CD4-positive, alpha-beta T cell (primary cell): Measurements from ENCODE around the gene SEC22C. TPM values are rescaled to one million over a fixed set of nuclear protein-coding genes. Genes with fewer than 3 reads are reported as not detected.

ENCODE experiments used
- ATAC-seq: fragments of 200-7000 bp; cut with Tn5 transposase; one replicate; pipeline ENCODE4 v1.10.0; 2022; ENCODE audit warnings: mild to moderate bottlenecking; ENCODE audit not compliant: poor library complexity
- CTCF ChIA-PET: fragments of 350-600 bp; sonication (Branson Sonifier 250); formaldehyde crosslinking; loops from one replicate; lab custom pipeline; 2021; ENCODE audit warnings: antibody characterized with exemption, inconsistent platforms; lab: Charles Lee
- POLR2A ChIA-PET: fragments of 350-600 bp; sonication (Branson Sonifier 250); formaldehyde crosslinking; loops from one replicate; lab custom pipeline; 2021; ENCODE audit warnings: antibody characterized with exemption, inconsistent platforms; lab: Charles Lee
- DNase-seq, 14 experiments: peaks; one replicate each; pipeline ENCODE4 v3.0.0-alpha.2; 2013 to 2020; ENCODE audit warnings: mixed read lengths in 2 of 14
- H3K27ac ChIP-seq, 2 donors: one replicate each; pipeline versions ENCODE4 v1.5.1 to v1.7.0; 2013; ENCODE audit warnings: low read length in 2 of 2, low read depth in 1 of 2, mild to moderate bottlenecking in 1 of 2
- H3K27me3 ChIP-seq, 2 experiments: 1 replicate in 1 of 2; 2 replicates in 1 of 2; pipeline versions ENCODE4 v1.6.1 to v1.7.0; 2013; ENCODE audit warnings: low read length in 2 of 2, control low read depth in 1 of 2, mild to moderate bottlenecking in 1 of 2, moderate library complexity in 1 of 2; ENCODE audit not compliant: insufficient read depth in 2 of 2, control insufficient read depth in 1 of 2
- H3K36me3 ChIP-seq: one replicate; pipeline ENCODE4 v1.6.1; 2013; ENCODE audit warnings: low read length, control low read depth; ENCODE audit not compliant: insufficient read depth
- H3K4me1 ChIP-seq: one replicate; pipeline ENCODE4 v1.6.1; 2013; ENCODE audit warnings: low read length, control low read depth; ENCODE audit not compliant: insufficient read depth
- H3K4me3 ChIP-seq: one replicate; pipeline ENCODE4 v1.5.1; 2013; ENCODE audit warnings: mild to moderate bottlenecking, low read length, moderate library complexity
- H3K9me3 ChIP-seq, 2 experiments: 1 replicate in 1 of 2; 2 replicates in 1 of 2; pipeline versions ENCODE4 v1.6.1 to v1.7.0; 2013; ENCODE audit warnings: low read length in 2 of 2, mild to moderate bottlenecking in 2 of 2, control low read depth in 1 of 2, moderate library complexity in 1 of 2; ENCODE audit not compliant: control insufficient read depth in 1 of 2, insufficient read depth in 1 of 2
- H3K27ac Mint-ChIP-seq: one replicate; pipeline ENCODE4 v1.8.0; 2020; ENCODE audit warnings: mixed read lengths
- H3K27me3 Mint-ChIP-seq: one replicate; pipeline ENCODE4 v1.8.0; 2021; ENCODE audit warnings: mixed read lengths
- H3K36me3 Mint-ChIP-seq: one replicate; pipeline ENCODE4 v1.8.0; 2021; ENCODE audit warnings: low read depth, mixed read lengths
- H3K4me1 Mint-ChIP-seq: one replicate; pipeline ENCODE4 v1.8.0; 2021; ENCODE audit warnings: low read depth, mixed read lengths
- H3K4me3 Mint-ChIP-seq: one replicate; pipeline ENCODE4 v1.8.0; 2020; ENCODE audit warnings: mild to moderate bottlenecking, mixed read lengths
- H3K9me3 Mint-ChIP-seq: one replicate; pipeline ENCODE4 v1.8.0; 2020; ENCODE audit warnings: mixed read lengths
- CTCF ChIP-seq: fragments of 200-600 bp; IDR thresholded peaks from one replicate; pipeline ENCODE4 v1.8.0; 2022; ENCODE audit warnings: antibody characterized with exemption, mild to moderate bottlenecking
- intact Hi-C, 2 experiments: fragments of 100-400 bp; cut with DNase I in 1 of 2; cut with micrococcal nuclease in 1 of 2; formaldehyde crosslinking; loops; one replicate each; pipeline versions ENCODE4 v1.15.1 to v1.9.0; 2023 to 2025; cut with DNase I, micrococcal nuclease
- total RNA-seq, 174 experiments: library from RNA in 2 of 174; stranded (reverse) in 2 of 174; gene quantifications; one replicate each; pipeline ENCODE4 v1.2.3 and lab custom pipeline; 2021 to 2026

SEC22C gene
- total RNA-seq, 2 experiments from 2014 or later: 73.6 to 75.4 TPM

GRCh38 chr3:42511736-42512135 lies 70.0 kb downstream of the SEC22C start:
- TF ChIP-seq CTCF: no peak
- Histone ChIP-seq H3K27me3 (no peaks in the 10 kb centered on the region), H3K4me3 (no peak overlapping the region), H3K4me1 (peaks cover 59% of the 10 kb centered on the region), H3K27ac (no peak overlapping the region), H3K36me3 (peaks cover 24% of the 10 kb centered on the region), H3K9me3 (no peaks in the 10 kb centered on the region)
- Mint-ChIP-seq H3K27ac (no peak overlapping the region), H3K4me3 (no peak overlapping the region), H3K9me3 (no peaks in the 10 kb centered on the region), H3K4me1 (peaks cover 60% of the 10 kb centered on the region), H3K36me3 (peaks cover 52% of the 10 kb centered on the region), H3K27me3 (no peaks in the 10 kb centered on the region)
- POLR2A ChIA-PET: interaction anchor here (4.0 kb wide), 1 partner anchor 9 kb away, joined by 14 read pairs; the partner anchor contains the start of gene VIPR1
- ATAC-seq (no peak), DNase-seq (no peak)
- CTCF ChIA-PET: no interaction called here
- intact Hi-C loops: no loop called here

- no peak for DNase-seq
- no peak overlapping the region for H3K4me3 Mint-ChIP-seq
- peaks cover 49% of the 10 kb centered on the region for H3K36me3 Mint-ChIP-seq
- H3K27ac ChIP-seq: no peak overlapping the region
- H3K9me3 ChIP-seq: no peaks in the 10 kb centered on the region
- no peak overlapping the region for H3K27ac Mint-ChIP-seq
- no peaks in the 10 kb centered on the region for H3K27me3 Mint-ChIP-seq
- ATAC-seq: no peak
- TF ChIP-seq CTCF: no peak
- peaks cover 65% of the 10 kb centered on the region for H3K4me1 Mint-ChIP-seq
- intact Hi-C loops: no loop called here
- no peaks in the 10 kb centered on the region for H3K27me3 ChIP-seq
- H3K4me3 ChIP-seq: no peak overlapping the region
- POLR2A ChIA-PET: interaction anchor here (0.6 to 4.0 kb wide), 2 partner anchors 9 to 37 kb away, joined by 3 to 14 read pairs; partner anchors contain the start of gene VIPR1
- H3K9me3 Mint-ChIP-seq: no peaks in the 10 kb centered on the region
- CTCF ChIA-PET: no interaction called here
- H3K4me1 ChIP-seq: peaks cover 58% of the 10 kb centered on the region
- H3K36me3 ChIP-seq: peaks cover 21% of the 10 kb centered on the region
Observed at GRCh38 chr3:42511201-42511600, 70.6 kb downstream of the SEC22C start.

- no peaks in the 10 kb centered on the region for H3K9me3 ChIP-seq
- no peak overlapping the region for H3K4me3 Mint-ChIP-seq
- no peak for TF ChIP-seq CTCF
- H3K27ac Mint-ChIP-seq: no peak overlapping the region
- H3K4me1 Mint-ChIP-seq: peaks cover 66% of the 10 kb centered on the region
- H3K9me3 Mint-ChIP-seq: no peaks in the 10 kb centered on the region
- POLR2A ChIA-PET: interaction anchor here (4.0 kb wide), 1 partner anchor 8 kb away, joined by 14 read pairs; the partner anchor contains the start of gene VIPR1
- intact Hi-C loops: no loop called here
- H3K36me3 ChIP-seq: peaks cover 16% of the 10 kb centered on the region
- CTCF ChIA-PET: interaction anchor here (0.9 kb wide), 1 partner anchor 9 kb away, joined by 3 read pairs; no protein-coding TSS in a partner anchor
- no peaks in the 10 kb centered on the region for H3K27me3 Mint-ChIP-seq
- ATAC-seq: no peak
- H3K27me3 ChIP-seq: no peaks in the 10 kb centered on the region
- no peak overlapping the region for H3K4me3 ChIP-seq
- peaks cover 40% of the 10 kb centered on the region for H3K36me3 Mint-ChIP-seq
- H3K4me1 ChIP-seq: peaks cover 62% of the 10 kb centered on the region
- DNase-seq: no peak
- no peak overlapping the region for H3K27ac ChIP-seq
Observed at GRCh38 chr3:42510325-42510724, 71.4 kb downstream of the SEC22C start.
